Large intestine (tissue), 3 donors: ENCODE data around the gene SORCS2. TPM values are rescaled to one million over a fixed set of nuclear protein-coding genes. Genes with fewer than 3 reads are reported as not detected.

Source experiments
- DNase-seq, 2 donors: peaks; one replicate each; pipeline versions ENCODE4 v3.0.0 to v3.0.0-alpha.2; 2013
- H3K27ac ChIP-seq: one replicate; pipeline ENCODE4 v1.5.1; 2013; ENCODE audit warnings: low read length
- H3K27me3 ChIP-seq: 2 replicates; pipeline ENCODE4 v1.6.1; 2013; ENCODE audit warnings: low read length; ENCODE audit not compliant: control insufficient read depth, insufficient read depth
- H3K36me3 ChIP-seq: 2 replicates; pipeline ENCODE4 v1.6.1; 2013; ENCODE audit warnings: low read length; ENCODE audit not compliant: control insufficient read depth, insufficient read depth
- H3K4me1 ChIP-seq: one replicate; pipeline ENCODE4 v1.6.1; 2013; ENCODE audit warnings: low read length; ENCODE audit not compliant: control insufficient read depth, insufficient read depth
- H3K4me3 ChIP-seq: one replicate; pipeline ENCODE4 v1.5.1; 2013; ENCODE audit warnings: low read length
- H3K9me3 ChIP-seq: one replicate; pipeline ENCODE4 v1.6.1; 2013; ENCODE audit warnings: mild to moderate bottlenecking, low read depth, low read length, moderate library complexity; ENCODE audit not compliant: control insufficient read depth
- WGBS: methylation state at CpG from one replicate; pipeline ENCODE4 v1.1.5; 2013; ENCODE audit warnings: low lambda C conversion rate; ENCODE audit not compliant: insufficient coverage; 5-methylcytosine and 5-hydroxymethylcytosine counted together
- polyA plus RNA-seq: library from polyadenylated mRNA; unstranded; fragments of 120-200 nt; gene quantifications from one replicate; pipeline ENCODE4 v1.2.1, GENCODE V29; 2013

SORCS2 gene
- polyA plus RNA-seq, 1 donor = 3.6 TPM

GRCh38 chr4:7622371-7622770 lies 430.0 kb downstream of the SORCS2 start:
- Histone ChIP-seq H3K4me3 (no peak overlapping the region), H3K36me3 (no peaks in the 10 kb centered on the region), H3K4me1 (no peaks in the 10 kb centered on the region), H3K9me3 (no peaks in the 10 kb centered on the region), H3K27me3 (peaks cover 3% of the 10 kb centered on the region), H3K27ac (no peak overlapping the region)
- DNase-seq = no peak
- 67% methylated on average over 1 of the region's 9 CpGs for WGBS

DNA sequence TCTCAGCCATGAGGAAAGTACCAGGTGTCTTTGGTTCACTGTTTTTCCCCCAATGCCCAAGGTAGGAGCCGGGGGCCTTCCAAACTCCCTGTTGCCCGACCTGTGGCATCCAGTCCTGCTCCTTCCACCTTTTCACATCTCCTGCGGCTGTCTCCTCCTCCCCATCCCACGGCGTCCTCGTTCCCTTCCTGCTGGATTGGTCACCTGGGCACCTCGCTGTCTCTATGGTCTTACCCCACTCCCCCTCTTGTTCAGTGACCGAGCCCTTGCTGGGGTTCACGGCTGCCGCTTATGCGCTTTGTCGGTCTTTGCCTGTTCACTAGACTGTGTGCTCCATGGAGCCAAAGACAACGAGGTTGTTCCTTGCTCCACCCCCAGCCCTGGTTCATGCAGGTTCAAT lies 431.1 kb downstream of the SORCS2 start:
- Histone ChIP-seq H3K27ac (no peak overlapping the region), H3K4me1 (no peaks in the 10 kb centered on the region), H3K36me3 (no peaks in the 10 kb centered on the region), H3K9me3 (peaks cover 4% of the 10 kb centered on the region), H3K27me3 (peaks cover 3% of the 10 kb centered on the region), H3K4me3 (no peak overlapping the region)
- WGBS = no CpG with 5 or more reads among the region's 13 CpGs
- no peak for DNase-seq

DNA sequence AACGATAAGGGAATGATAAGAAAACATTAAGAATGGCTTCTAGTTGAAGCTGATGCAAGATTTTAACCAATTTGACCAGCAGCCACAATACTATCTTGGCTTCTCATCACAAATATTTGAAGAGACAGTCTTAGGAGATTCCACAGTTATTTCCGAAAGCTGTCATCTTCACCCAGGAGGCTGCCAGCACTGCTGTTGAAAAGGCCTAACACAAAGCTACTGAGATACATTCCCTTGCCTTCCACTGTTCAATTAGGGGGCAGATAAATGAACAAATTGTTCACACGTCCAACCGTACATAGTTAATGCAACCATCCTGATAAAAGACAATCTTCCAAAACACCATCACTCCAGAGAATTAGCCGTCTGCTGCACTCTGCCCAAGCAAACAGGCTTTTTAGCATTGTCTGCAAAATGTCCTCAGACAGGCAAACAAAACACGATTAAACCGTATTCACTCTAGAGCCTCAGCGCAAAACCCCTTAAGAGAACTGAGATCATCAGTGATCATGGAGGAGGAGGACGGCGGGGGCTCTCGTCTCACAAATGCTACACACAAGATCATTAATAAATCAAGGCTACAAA lies 432.1 kb downstream of the SORCS2 start:
- Histone ChIP-seq H3K4me1 (no peaks in the 10 kb centered on the region), H3K9me3 (peaks cover 10% of the 10 kb centered on the region), H3K36me3 (no peaks in the 10 kb centered on the region), H3K27me3 (peaks cover 3% of the 10 kb centered on the region), H3K4me3 (no peak overlapping the region), H3K27ac (no peak overlapping the region)
- DNase-seq = no peak
- 36% methylated on average over 2 of the region's 11 CpGs for WGBS

GRCh38 chr4:7625071-7625470 lies 432.7 kb downstream of the SORCS2 start:
- Histone ChIP-seq H3K9me3 (peaks cover 15% of the 10 kb centered on the region), H3K27ac (no peak overlapping the region), H3K4me1 (no peaks in the 10 kb centered on the region), H3K27me3 (peaks cover 3% of the 10 kb centered on the region), H3K4me3 (no peak overlapping the region), H3K36me3 (no peaks in the 10 kb centered on the region)
- no CpG with 5 or more reads among the region's 3 CpGs for WGBS
- no peak for DNase-seq

DNA sequence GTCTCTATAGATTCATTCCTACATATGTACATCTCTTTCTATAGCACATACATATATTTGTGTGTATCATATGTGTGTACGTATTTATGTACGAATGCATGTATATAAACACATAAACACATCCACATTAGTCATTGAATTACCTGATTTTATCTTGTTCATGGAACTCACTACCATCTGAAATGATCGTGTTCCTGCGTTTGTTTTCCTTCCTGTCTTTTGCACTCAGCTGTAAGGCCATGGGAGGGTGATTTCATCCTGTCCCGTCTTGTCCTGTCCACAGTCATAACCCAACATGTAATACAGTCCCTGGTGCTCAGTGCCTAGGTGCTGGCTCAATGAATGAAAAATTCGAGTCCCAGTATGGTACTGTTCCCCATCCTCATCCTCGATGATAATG lies 434.2 kb downstream of the SORCS2 start:
- Histone ChIP-seq H3K4me3 (no peak overlapping the region), H3K9me3 (peaks cover 15% of the 10 kb centered on the region), H3K27ac (no peak overlapping the region), H3K36me3 (no peaks in the 10 kb centered on the region), H3K4me1 (no peaks in the 10 kb centered on the region), H3K27me3 (no peaks in the 10 kb centered on the region)
- WGBS = 82% methylated on average over 3 of the region's 7 CpGs
- no peak for DNase-seq

DNA sequence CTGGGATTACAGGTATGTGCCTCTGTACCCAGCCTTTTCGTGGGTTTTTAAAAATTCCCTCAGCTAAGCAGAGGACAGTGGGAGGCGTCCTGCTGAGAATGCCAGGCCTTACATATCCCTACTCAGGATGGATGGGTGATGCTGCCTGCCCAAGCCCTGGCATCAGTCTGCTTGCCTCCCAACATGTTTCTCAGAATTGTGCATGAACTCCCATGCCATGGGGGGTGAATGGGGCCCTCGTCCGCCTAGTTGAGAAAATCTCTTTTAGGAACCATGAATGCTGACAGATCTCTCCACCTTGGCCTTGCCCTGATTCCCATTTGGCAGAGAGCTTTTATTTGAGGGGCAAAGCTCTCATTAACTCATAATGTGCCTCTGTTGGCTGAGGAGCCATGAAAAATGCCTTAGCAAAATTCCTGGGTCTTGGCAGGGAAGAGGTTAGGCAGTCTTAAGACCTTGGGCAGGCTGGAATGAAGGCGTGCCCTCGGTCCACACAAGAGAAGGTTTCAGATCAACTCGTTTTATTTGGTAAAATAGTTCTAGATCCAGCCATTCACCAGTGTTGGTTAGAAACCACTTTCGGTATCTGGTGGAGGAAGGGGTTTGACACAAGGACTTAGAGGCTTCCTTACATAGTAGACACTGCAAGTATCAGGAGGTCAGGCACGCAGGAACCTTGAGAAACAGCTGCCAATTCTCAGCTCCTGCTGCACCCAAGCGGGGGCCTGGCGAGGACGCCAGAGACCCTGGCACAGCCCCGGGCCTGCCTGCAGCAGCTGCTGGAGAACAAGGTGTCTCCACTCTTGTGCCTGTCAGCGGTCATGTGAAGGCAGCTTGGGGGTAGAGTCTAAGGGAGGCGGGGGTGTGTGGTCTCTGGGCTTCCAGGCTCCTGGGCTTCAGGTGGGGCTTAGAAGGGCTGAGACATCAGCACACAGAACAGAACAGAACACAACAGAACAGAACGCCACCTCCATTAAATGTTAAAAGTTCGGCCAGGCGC lies 435.2 kb downstream of the SORCS2 start:
- H3K27me3 ChIP-seq = peaks cover 3% of the 10 kb centered on the region
- H3K36me3 ChIP-seq = no peaks in the 10 kb centered on the region
- no peak overlapping the region for H3K27ac ChIP-seq
- no peak for DNase-seq
- H3K9me3 ChIP-seq = peaks cover 15% of the 10 kb centered on the region
- no peaks in the 10 kb centered on the region for H3K4me1 ChIP-seq
- no peak overlapping the region for H3K4me3 ChIP-seq
- no CpG with 5 or more reads among the region's 18 CpGs for WGBS

- DNase-seq = no peak
- H3K4me1 ChIP-seq = no peaks in the 10 kb centered on the region
- no peak overlapping the region for H3K27ac ChIP-seq
- peaks cover 15% of the 10 kb centered on the region for H3K9me3 ChIP-seq
- H3K36me3 ChIP-seq = no peaks in the 10 kb centered on the region
- peaks cover 4% of the 10 kb centered on the region for H3K27me3 ChIP-seq
- no CpG with 5 or more reads among the region's 10 CpGs for WGBS
- H3K4me3 ChIP-seq = no peak overlapping the region
Observed at GRCh38 chr4:7628432-7628831, 436.1 kb downstream of the SORCS2 start.

GRCh38 chr4:7629501-7630254 lies 437.3 kb downstream of the SORCS2 start:
- H3K4me3 ChIP-seq = no peak overlapping the region

DNA sequence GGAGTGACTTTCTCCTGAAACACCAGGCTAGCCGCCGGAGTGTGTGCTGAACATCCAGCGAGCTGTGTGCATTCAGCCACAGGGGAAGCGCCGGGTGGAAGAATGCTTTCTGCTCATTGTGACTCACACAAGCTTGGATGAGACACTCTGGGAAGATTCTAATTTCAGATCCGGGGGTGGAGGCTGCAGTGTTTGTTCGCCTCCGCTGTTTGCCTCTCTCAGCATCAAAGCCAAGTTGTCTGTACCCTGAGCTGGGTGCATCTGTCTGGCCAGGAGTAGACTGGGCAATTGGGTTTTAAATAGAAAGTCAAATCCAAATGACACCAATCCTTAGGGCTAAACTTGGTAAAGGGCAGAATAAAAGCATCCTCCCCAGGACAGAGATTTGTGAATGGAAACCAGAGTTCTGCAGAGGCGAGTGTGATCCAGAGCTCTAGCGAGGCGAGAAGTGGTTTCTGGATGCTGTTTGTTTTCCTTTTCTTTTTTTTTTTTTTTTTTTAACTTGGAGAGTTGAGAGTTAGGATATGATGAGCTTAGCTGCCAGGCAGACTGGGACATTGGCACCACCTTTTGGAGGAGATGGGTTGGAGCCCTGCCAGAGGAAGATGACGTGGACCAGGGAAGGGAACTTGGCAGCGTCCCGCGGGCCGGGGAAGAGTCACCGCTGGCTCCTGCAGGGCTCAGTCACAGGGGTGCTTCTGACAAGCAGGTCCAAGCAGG lies 438.4 kb downstream of the SORCS2 start:
- H3K4me3 ChIP-seq = no peak overlapping the region
- no peak for DNase-seq
- H3K27ac ChIP-seq = no peak overlapping the region
- peaks cover 6% of the 10 kb centered on the region for H3K27me3 ChIP-seq
- H3K36me3 ChIP-seq = no peaks in the 10 kb centered on the region
- no peaks in the 10 kb centered on the region for H3K4me1 ChIP-seq
- 75% methylated on average over 3 of the region's 17 CpGs for whole genome bisulfite sequencing
- peaks cover 15% of the 10 kb centered on the region for H3K9me3 ChIP-seq

More at GRCh38 chr4:7629501-7630254, 437.3 kb downstream of the SORCS2 start:
- Histone ChIP-seq H3K36me3 (no peaks in the 10 kb centered on the region), H3K27ac (no peak overlapping the region), H3K9me3 (peaks cover 15% of the 10 kb centered on the region), H3K4me1 (no peaks in the 10 kb centered on the region), H3K27me3 (peaks cover 6% of the 10 kb centered on the region)
- DNase-seq = no peak
- WGBS = no CpG with 5 or more reads among the region's 13 CpGs
